Heart right ventricle (tissue), 16 donors: Measurements from ENCODE around the gene LDLRAD4. TPM values are rescaled to one million over a fixed set of nuclear protein-coding genes. Genes with fewer than 3 reads are reported as not detected.
A peak's percentile ranks its signal among the peaks of the same experiment; 100 is the strongest.

Experiments
- ATAC-seq, 8 donors: fragments of 200-7000 bp; cut with Tn5 transposase; one replicate each; pipeline ENCODE4 v1.9.1; 2020; ENCODE audit warnings: mild to moderate bottlenecking in 8 of 8, moderate library complexity in 8 of 8, moderate number of reproducible peaks in 1 of 8
- DNase-seq, 2 donors: peaks; one replicate each; pipeline ENCODE4 v3.0.0-alpha.2; 2020
- H3K27ac ChIP-seq, 10 donors: fragments of 200-600 bp; sonication (generic) in 2 of 10; one replicate each; pipeline versions ENCODE4 v1.5.0 to v1.8.0; 2020 to 2022; ENCODE audit warnings: mild to moderate bottlenecking in 3 of 10
- H3K27me3 ChIP-seq, 7 donors: fragments of 200-600 bp; one replicate each; pipeline ENCODE4 v1.8.0; 2021 to 2022; ENCODE audit warnings: mild to moderate bottlenecking in 2 of 7
- H3K36me3 ChIP-seq, 9 donors: fragments of 200-600 bp; sonication (generic) in 1 of 9; one replicate each; pipeline versions ENCODE4 v1.5.0 to v1.8.0; 2020 to 2022; ENCODE audit warnings: mild to moderate bottlenecking in 2 of 9
- H3K4me1 ChIP-seq, 9 donors: fragments of 200-600 bp; sonication (generic) in 1 of 9; one replicate each; pipeline versions ENCODE4 v1.5.0 to v1.8.0; 2020 to 2022; ENCODE audit warnings: mild to moderate bottlenecking in 4 of 9
- H3K4me3 ChIP-seq, 10 donors: fragments of 200-600 bp; sonication (generic) in 2 of 10; one replicate each; pipeline versions ENCODE4 v1.5.0 to v1.8.0; 2020 to 2022; ENCODE audit warnings: mild to moderate bottlenecking in 7 of 10, moderate library complexity in 2 of 10
- H3K9me3 ChIP-seq, 11 donors: fragments of 200-600 bp in 10 of 11; sonication (generic) in 2 of 11; one replicate each; pipeline versions ENCODE4 v1.5.0 to v1.8.0; 2013 to 2022; ENCODE audit warnings: mild to moderate bottlenecking in 2 of 11, control low read depth in 1 of 11, moderate library complexity in 1 of 11
- WGBS, 2 donors: extraction: QIAGEN DNeasy Blood & Tissue Kit; methylation state at CpG; one replicate each; pipeline ENCODE4 v1.1.7; 2013; ENCODE audit warnings: inconsistent platforms in 1 of 2; 5-methylcytosine and 5-hydroxymethylcytosine counted together
- intact Hi-C, 10 donors: fragments of 100-400 bp; cut with DNase I; formaldehyde crosslinking; loops; one replicate each; pipeline versions ENCODE4 v1.11.1 to v1.14.2; 2022
- polyA plus RNA-seq, 2 donors: library from polyadenylated mRNA; stranded (reverse); fragments of 200-250 nt; gene quantifications; one replicate each; pipeline ENCODE4 v1.2.3, GENCODE V29; 2013
- total RNA-seq, 10 donors: library from RNA; stranded (reverse); fragmentation: NEBNext Ultra II Directional in 3 of 10; extraction: Animal tissue kit (Norgen Biotek cat#: 25700) in 3 of 10; gene quantifications; one replicate each; pipeline versions ENCODE4 v1.2.1 to v1.2.4, GENCODE V29; 2021 to 2023
- TF ChIP-seq, protein P1 (sequence below), 9 donors: fragments of 200-600 bp; sonication (generic) in 2 of 9; IDR thresholded peaks; one replicate each; pipeline versions ENCODE4 v1.5.0 to v1.8.0; 2021 to 2022; ENCODE audit warnings: antibody characterized with exemption in 9 of 9, mild to moderate bottlenecking in 5 of 9, moderate library complexity in 1 of 9
- donor health status: Arrhythmogenic right ventricular cardiomyopathy.
- donor health status: ischemic (EF 13 %, LVEDD 7.1; RV severe dilation, severe dysfunction).
- donor health status: healthy with polysubstance abuse.
- donor health status: DM: no; HTN: yes; CAD: no.
- donor health status: DM: no; HTN: no; CAD: no.
- donor health status: ischemic (EF 25% LVEDD 6.9; RV normal size, moderate dysfunction).
- donor health status: ischemic (EF 25% LVEDD 5.7; RV mildly dilated, moderate dysfunction).
- donor health status: healthy.
- donor health status: DM: yes; HTN: yes; CAD: no.
- donor health status: Ischemic cardiomyopathy.
- donor health status: ischemic (EF 35%, LVEDD 5.7; RV mildly dilated, moderate dysfunction).
- donor health status: nonischemic (EF 11% LVEDD 7.7; RV severe dilation, severe dysfunction).
- donor health status: DM: yes; HTN: yes; CAD: no.
- donor health status: PGD.
- donor health status: ischemic (EF 29% LVEDD 5.4; RV normal size, mild dysfunction).
- donor health status: nonischemic (EF 23%, LVEDD 6.1; RV moderate dilation, normal function).

The LDLRAD4 gene
- total and polyA plus RNA-seq, 12 donors, result 5.4 to 74.6 (median 34.6) TPM

DNA sequence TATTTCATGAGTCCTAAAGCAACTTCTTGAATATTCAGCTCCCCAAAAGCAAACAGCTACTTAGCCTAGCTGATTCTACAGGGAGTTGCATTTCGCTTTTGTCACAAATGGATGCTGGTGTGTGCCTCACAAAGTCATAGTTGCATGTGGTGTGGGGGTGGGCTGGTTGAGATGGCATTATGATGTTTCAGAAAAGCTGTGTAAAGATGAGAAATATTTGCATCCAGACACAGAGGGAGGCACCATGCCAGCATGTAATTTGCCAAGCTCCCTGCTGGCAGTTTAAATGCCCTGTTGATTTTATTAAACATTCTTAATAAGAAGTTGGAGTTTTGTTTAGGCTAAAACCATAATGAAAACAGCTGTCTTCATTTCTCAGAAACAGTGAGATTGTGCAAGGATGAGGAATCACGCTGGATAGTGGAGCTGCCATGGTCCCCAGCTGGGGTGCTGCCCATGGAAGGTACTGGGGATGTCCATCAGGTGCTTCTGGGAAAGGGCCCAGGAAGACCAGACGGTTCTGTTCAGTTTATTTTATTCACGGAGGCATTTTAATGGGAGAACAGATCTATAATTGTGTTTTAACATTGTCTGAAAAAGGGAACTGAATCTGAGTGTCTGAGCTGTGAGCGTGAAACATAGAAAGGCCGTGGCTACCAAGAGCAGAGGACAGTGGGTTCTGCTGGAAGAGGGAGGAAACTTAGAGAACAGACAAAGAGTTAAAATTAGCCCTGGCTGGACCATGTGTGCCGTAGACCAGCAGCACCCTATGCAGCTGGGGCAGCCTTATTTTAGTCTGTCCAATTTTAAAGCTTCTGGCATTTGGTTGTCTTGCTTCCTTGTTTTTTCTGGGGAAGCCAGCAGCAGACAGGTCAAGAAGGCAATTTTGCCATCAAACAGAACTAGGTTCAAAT lies 330.7 kb downstream of the LDLRAD4 start:
- TF ChIP-seq, protein P1, sequence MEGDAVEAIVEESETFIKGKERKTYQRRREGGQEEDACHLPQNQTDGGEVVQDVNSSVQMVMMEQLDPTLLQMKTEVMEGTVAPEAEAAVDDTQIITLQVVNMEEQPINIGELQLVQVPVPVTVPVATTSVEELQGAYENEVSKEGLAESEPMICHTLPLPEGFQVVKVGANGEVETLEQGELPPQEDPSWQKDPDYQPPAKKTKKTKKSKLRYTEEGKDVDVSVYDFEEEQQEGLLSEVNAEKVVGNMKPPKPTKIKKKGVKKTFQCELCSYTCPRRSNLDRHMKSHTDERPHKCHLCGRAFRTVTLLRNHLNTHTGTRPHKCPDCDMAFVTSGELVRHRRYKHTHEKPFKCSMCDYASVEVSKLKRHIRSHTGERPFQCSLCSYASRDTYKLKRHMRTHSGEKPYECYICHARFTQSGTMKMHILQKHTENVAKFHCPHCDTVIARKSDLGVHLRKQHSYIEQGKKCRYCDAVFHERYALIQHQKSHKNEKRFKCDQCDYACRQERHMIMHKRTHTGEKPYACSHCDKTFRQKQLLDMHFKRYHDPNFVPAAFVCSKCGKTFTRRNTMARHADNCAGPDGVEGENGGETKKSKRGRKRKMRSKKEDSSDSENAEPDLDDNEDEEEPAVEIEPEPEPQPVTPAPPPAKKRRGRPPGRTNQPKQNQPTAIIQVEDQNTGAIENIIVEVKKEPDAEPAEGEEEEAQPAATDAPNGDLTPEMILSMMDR (IDR thresholded peaks at IDR 0.05), result no peak
- H3K27ac ChIP-seq, result peak overlapping the region in 9 of 10 donors; percentile 0 to 57 (median 50)

DNA sequence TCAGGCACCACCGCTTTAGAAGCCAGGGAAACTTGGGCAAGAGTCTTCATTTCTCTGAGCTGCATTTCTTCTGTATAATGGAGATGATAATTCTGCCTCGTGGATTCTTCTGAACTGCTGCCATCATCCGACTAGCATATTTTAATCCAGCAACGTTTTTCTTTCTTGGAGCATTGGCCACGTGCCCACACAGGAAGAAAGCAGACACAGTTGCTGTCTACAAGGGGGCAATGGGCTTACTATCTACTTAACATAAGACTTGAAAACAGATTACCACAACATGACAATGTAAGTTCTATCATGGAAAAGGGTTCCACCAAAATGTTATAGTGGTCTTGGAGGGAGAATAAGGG lies 331.3 kb downstream of the LDLRAD4 start:
- Histone ChIP-seq H3K4me1 (peaks cover 0 to 52% (median 29%) of the 10 kb centered on the region in 9 donors), H3K36me3 (no peaks in the 10 kb centered on the region), H3K4me3 (no peak overlapping the region), H3K27ac (peak overlapping the region in 8 of 10 donors; percentile 7 to 57 (median 51)), H3K27me3 (no peaks in the 10 kb centered on the region), H3K9me3 (no peaks in the 10 kb centered on the region)
- ATAC-seq, result no peak
- WGBS, 2 donors, result 8% methylated on average over 5 of the region's 5 CpGs
- TF ChIP-seq, protein P1 (IDR thresholded peaks at IDR 0.05), result no peak
- intact Hi-C loops, result loop anchor here in 7 of 10 donors (1.0 to 10.0 kb wide), 5 partner anchors 61 to 255 kb away; partner anchors contain the start of genes FAM210A (in 2 of the 7) and RNMT (in 2 of the 7)
- DNase-seq, result no peak

More for the DNA sequence above, 330.7 kb downstream of the LDLRAD4 start:
- WGBS, 2 donors, result 51 to 58% methylated on average over 7 of the region's 7 CpGs
- intact Hi-C loops, result no loop called here
- Histone ChIP-seq H3K4me3 (no peak overlapping the region), H3K9me3 (no peaks in the 10 kb centered on the region), H3K27me3 (no peaks in the 10 kb centered on the region), H3K36me3 (no peaks in the 10 kb centered on the region), H3K4me1 (peaks cover 0 to 53% (median 29%) of the 10 kb centered on the region in 9 donors)
- ATAC-seq, result peak in 7 of 8 donors; percentile 26 to 72 (median 49)
- DNase-seq, result no peak

DNA sequence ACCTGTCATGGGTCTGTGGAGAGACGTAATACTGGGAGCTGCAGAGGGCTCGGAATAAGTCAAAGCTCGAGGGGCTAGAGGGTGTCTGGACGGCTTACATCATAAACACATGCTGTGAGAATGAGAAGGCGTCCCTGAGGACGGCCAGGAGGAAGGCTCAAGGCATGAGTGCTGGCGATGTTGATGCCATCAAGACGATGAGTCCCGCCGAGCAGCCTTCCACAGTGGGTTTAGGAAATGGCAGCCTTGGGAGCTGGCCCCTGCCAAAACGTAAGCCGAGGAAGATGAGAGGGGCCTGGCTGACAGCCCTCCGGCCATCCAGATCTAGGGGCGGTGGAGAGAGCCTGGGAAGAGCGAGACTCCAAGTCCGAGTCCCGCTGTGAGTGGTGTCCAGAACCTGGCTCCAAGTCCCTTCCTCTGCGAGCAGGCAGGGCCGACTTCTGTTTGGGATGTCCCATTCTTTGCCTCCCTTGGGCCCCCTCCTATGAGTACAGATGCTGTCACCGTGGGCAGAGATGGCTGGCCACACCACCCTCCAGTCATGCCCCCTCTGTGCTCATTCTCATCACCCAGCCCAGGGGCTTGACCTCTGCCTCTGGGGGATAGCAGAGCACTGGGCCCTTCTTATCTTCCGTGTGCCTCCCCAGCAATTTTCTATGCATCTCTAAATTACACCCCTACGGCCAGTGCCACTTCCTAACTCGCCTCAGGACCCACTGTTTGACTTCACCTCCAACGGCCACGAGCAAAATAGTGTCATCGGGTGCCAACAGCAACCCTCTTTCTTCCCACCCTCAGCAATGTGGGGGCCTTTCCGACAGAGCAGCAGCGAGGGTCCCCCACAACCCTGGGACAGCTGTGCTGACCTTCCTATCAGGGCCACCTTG lies 332.1 kb downstream of the LDLRAD4 start:
- Histone ChIP-seq H3K27ac (peak overlapping the region in 7 of 10 donors; percentile 19 to 55 (median 50)), H3K9me3 (no peaks in the 10 kb centered on the region), H3K36me3 (no peaks in the 10 kb centered on the region), H3K4me1 (peaks cover 0 to 52% (median 29%) of the 10 kb centered on the region in 9 donors), H3K27me3 (no peaks in the 10 kb centered on the region), H3K4me3 (no peak overlapping the region)
- ATAC-seq (peak in 2 of 8 donors; percentile 8 to 15), DNase-seq (no peak)
- intact Hi-C loops, result loop anchor here in 7 of 10 donors (1.0 to 10.0 kb wide), 5 partner anchors 61 to 254 kb away; partner anchors contain the start of genes FAM210A (in 2 of the 7) and RNMT (in 2 of the 7)
- TF ChIP-seq, protein P1 (IDR thresholded peaks at IDR 0.05), result no peak
- 90 to 93% methylated on average over 28 of the region's 28 CpGs for WGBS, 2 donors

DNA sequence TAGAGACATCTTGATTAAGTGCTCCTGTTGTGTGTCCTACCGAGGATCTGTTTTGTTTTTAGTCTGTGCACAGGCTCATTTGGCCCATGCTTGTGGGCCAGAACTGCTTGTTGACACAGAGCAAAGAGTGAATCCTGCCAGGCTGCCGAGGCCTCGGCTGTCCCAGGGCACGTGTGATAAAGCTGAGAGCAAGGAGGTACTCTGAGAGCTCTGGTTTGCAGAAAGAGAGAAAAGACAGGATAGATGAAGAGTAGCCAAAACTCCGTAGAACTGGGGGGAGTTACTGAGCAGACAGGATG lies 332.7 kb downstream of the LDLRAD4 start:
- TF ChIP-seq, protein P1 (IDR thresholded peaks at IDR 0.05), result no peak
- DNase-seq (peak in 1 of 2 donors; percentile 43), ATAC-seq (peak in 7 of 8 donors; percentile 28 to 74 (median 58))
- Histone ChIP-seq H3K4me1 (peaks cover 0 to 52% (median 29%) of the 10 kb centered on the region in 9 donors), H3K9me3 (no peaks in the 10 kb centered on the region), H3K4me3 (no peak overlapping the region), H3K36me3 (no peaks in the 10 kb centered on the region), H3K27me3 (no peaks in the 10 kb centered on the region), H3K27ac (peak overlapping the region in 7 of 10 donors; percentile 15 to 55 (median 50))
- intact Hi-C loops, result loop anchor here in 6 of 10 donors (5.0 to 10.0 kb wide), 4 partner anchors 74 to 254 kb away; partner anchors contain the start of genes FAM210A (in 2 of the 6) and RNMT (in 2 of the 6)
- WGBS, 2 donors, result 51 to 62% methylated on average over 5 of the region's 5 CpGs
